Panc1 (cell line): ENCODE results near the gene ATP2A2. TPM values are rescaled to one million over a fixed set of nuclear protein-coding genes. Genes with fewer than 3 reads are reported as not detected.

Source experiments
- ATAC-seq: fragments of 200-7000 bp; cut with Tn5 transposase; 2 replicates; pipeline ENCODE4 v1.9.1; 2020; ENCODE audit warnings: mild to moderate bottlenecking, moderate library complexity
- BruUV-seq: library from RNA; stranded (reverse); fragments of 400-500 nt; replicated peaks from 2 replicates; lab custom pipeline; 2021; lab: Mats Ljungman, UMichigan
- CTCF ChIA-PET: fragments of 300-600 bp; sonication (Branson Sonifier 250); formaldehyde crosslinking; loops from one replicate; lab custom pipeline; 2022; ENCODE audit warnings: antibody characterized with exemption; lab: Charles Lee
- POLR2A ChIA-PET: fragments of 300-600 bp; sonication (Branson Sonifier 250); formaldehyde crosslinking; loops from one replicate; lab custom pipeline; 2022; ENCODE audit warnings: antibody characterized with exemption; lab: Charles Lee
- DNase-seq: peaks from one replicate; pipeline ENCODE4 v3.0.0-alpha.2; 2010; ENCODE audit warnings: low read depth, low spot score
- H3K27ac ChIP-seq: 2 replicates; pipeline ENCODE4 v1.5.1; 2011; ENCODE audit warnings: mild to moderate bottlenecking, low read length, inconsistent platforms
- H3K27me3 ChIP-seq: fragments of 200-500 bp; sonication (Bioruptor generic); 2 replicates; pipeline ENCODE4 v1.6.0; 2014; ENCODE audit warnings: low read length, inconsistent platforms; ENCODE audit not compliant: control insufficient read depth, insufficient read depth
- H3K36me3 ChIP-seq: fragments of 200-500 bp; sonication (Bioruptor generic); 2 replicates; pipeline ENCODE4 v1.5.1; 2014; ENCODE audit warnings: inconsistent platforms, mild to moderate bottlenecking, low read length, moderate library complexity; ENCODE audit not compliant: control insufficient read depth, insufficient read depth
- H3K4me1 ChIP-seq: 2 replicates; pipeline ENCODE4 v1.5.1; 2011; ENCODE audit warnings: inconsistent platforms, mild to moderate bottlenecking, low read length, moderate library complexity; ENCODE audit not compliant: control insufficient read depth, insufficient read depth
- H3K4me3 ChIP-seq, 2 experiments: 2 replicates each; pipeline ENCODE4 v1.5.1; 2011 to 2012; ENCODE audit warnings: low read depth in 2 of 2, low read length in 2 of 2, mild to moderate bottlenecking in 2 of 2, inconsistent platforms in 1 of 2, moderate library complexity in 1 of 2
- H3K9me3 ChIP-seq: fragments of 200-500 bp; sonication (Bioruptor generic); 2 replicates; pipeline ENCODE4 v1.5.1; 2014; ENCODE audit warnings: low read depth, mild to moderate bottlenecking, inconsistent platforms, low read length, moderate library complexity; ENCODE audit not compliant: control insufficient read depth, insufficient read depth
- POLR2AphosphoS5 ChIP-seq: IDR thresholded peaks from 2 replicates; pipeline ENCODE4 v1.6.1; 2012; ENCODE audit warnings: mild to moderate bottlenecking, low read depth, low read length, moderate library complexity
- SIN3A ChIP-seq: IDR thresholded peaks from 2 replicates; pipeline ENCODE4 v1.6.1; 2012; ENCODE audit warnings: low read depth, mild to moderate bottlenecking, low read length, moderate library complexity, borderline replicate concordance; ENCODE audit not compliant: insufficient read depth
- TCF7L2 ChIP-seq: IDR thresholded peaks from 2 replicates; pipeline ENCODE4 v1.6.1; 2011; ENCODE audit warnings: mild to moderate bottlenecking, low read depth, low read length, inconsistent platforms
- in situ Hi-C: cut with HindIII; loops from 2 replicates; pipeline ENCODE4 v1.10.0; 2016; ENCODE audit warnings: low sequenced_read_pairs, low pct_unique_long_range_greater_than_20kb
- intact Hi-C: fragments of 100-400 bp; cut with micrococcal nuclease; formaldehyde crosslinking; loops from one replicate; pipeline ENCODE4 v1.10.0; 2022; ENCODE audit not compliant: unreplicated experiment
- total RNA-seq: library from RNA; stranded (reverse); gene quantifications from one replicate; pipeline ENCODE4 v1.2.1, GENCODE V29; 2021; ENCODE audit not compliant: unreplicated experiment
- TF ChIP-seq, protein P1 (sequence below): fragments of 450-650 bp; IDR thresholded peaks from 2 replicates; pipeline ENCODE4 v1.5.1; 2017; ENCODE audit warnings: mild to moderate bottlenecking
- TF ChIP-seq, protein P2 (sequence below), 2 experiments: IDR thresholded peaks; 2 replicates each; pipeline ENCODE4 v1.6.1; 2011 to 2012; ENCODE audit warnings: low read depth in 2 of 2, control low read depth in 1 of 2, low read length in 1 of 2, mild to moderate bottlenecking in 1 of 2, moderate library complexity in 1 of 2; ENCODE audit not compliant: insufficient read depth in 1 of 2

Gene ATP2A2
- total RNA-seq, 1 experiment from 2014 or later, result 286 TPM

DNA sequence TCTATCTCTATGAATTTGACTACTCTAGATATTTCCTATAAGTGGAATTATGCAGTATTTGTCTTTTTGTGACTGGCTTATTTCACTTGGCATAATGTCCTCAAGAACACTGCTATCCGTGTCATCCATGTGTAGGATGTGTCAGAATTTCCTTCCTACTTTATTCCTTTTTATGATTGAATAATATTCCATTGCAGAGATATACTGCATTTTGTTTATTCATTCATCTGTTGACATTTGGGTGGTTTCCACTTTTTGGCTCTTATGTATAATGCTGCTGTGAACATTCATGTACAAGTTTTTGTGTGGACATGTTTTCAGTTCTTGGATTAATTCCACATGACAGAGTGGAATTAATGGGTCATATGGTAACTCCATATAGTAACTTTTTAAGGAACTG is 45.7 kb upstream of the ATP2A2 start:
- ATAC-seq (no peak), DNase-seq (no peak)
- Histone ChIP-seq H3K4me3 (no peak overlapping the region), H3K27me3 (no peaks in the 10 kb centered on the region), H3K27ac (no peak overlapping the region), H3K4me1 (no peaks in the 10 kb centered on the region), H3K36me3 (no peaks in the 10 kb centered on the region), H3K9me3 (no peaks in the 10 kb centered on the region)
- ChIA-PET POLR2A (no interaction called here), CTCF (no interaction called here)
- TF ChIP-seq, protein P1, sequence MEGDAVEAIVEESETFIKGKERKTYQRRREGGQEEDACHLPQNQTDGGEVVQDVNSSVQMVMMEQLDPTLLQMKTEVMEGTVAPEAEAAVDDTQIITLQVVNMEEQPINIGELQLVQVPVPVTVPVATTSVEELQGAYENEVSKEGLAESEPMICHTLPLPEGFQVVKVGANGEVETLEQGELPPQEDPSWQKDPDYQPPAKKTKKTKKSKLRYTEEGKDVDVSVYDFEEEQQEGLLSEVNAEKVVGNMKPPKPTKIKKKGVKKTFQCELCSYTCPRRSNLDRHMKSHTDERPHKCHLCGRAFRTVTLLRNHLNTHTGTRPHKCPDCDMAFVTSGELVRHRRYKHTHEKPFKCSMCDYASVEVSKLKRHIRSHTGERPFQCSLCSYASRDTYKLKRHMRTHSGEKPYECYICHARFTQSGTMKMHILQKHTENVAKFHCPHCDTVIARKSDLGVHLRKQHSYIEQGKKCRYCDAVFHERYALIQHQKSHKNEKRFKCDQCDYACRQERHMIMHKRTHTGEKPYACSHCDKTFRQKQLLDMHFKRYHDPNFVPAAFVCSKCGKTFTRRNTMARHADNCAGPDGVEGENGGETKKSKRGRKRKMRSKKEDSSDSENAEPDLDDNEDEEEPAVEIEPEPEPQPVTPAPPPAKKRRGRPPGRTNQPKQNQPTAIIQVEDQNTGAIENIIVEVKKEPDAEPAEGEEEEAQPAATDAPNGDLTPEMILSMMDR, result no peak
- TF ChIP-seq SIN3A (no peak), POLR2AphosphoS5 (no peak), TCF7L2 (no peak)
- TF ChIP-seq, protein P2, sequence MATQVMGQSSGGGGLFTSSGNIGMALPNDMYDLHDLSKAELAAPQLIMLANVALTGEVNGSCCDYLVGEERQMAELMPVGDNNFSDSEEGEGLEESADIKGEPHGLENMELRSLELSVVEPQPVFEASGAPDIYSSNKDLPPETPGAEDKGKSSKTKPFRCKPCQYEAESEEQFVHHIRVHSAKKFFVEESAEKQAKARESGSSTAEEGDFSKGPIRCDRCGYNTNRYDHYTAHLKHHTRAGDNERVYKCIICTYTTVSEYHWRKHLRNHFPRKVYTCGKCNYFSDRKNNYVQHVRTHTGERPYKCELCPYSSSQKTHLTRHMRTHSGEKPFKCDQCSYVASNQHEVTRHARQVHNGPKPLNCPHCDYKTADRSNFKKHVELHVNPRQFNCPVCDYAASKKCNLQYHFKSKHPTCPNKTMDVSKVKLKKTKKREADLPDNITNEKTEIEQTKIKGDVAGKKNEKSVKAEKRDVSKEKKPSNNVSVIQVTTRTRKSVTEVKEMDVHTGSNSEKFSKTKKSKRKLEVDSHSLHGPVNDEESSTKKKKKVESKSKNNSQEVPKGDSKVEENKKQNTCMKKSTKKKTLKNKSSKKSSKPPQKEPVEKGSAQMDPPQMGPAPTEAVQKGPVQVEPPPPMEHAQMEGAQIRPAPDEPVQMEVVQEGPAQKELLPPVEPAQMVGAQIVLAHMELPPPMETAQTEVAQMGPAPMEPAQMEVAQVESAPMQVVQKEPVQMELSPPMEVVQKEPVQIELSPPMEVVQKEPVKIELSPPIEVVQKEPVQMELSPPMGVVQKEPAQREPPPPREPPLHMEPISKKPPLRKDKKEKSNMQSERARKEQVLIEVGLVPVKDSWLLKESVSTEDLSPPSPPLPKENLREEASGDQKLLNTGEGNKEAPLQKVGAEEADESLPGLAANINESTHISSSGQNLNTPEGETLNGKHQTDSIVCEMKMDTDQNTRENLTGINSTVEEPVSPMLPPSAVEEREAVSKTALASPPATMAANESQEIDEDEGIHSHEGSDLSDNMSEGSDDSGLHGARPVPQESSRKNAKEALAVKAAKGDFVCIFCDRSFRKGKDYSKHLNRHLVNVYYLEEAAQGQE (IDR thresholded peaks at IDR 0.05; ENCODE audit: insufficient read depth in 1 of 2, low read depth in 2 of 2, low read length in 1 of 2), result no peak
- in situ Hi-C loops (no loop called here), intact Hi-C loops (no loop called here)
- BruUV-seq, result no TSS peak

DNA sequence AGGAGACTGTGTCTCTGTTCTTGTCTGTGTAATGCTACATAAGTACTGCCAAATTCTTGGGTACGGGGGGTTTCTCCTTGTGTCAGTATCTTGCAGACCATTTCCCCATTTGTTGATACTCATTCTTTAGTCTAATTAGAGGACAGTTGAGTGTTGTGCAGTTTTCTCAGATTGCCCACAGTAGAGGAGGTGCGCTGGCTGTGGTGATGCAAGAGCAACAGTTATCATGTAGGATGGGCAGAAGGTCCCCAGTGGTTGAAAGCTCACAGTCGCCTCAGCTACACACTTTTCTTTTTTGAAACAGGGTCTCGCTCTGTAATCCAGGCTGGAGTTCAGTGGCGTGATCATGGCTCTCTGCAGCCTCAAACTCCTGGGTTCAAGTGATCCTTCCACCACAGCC is 37.8 kb upstream of the ATP2A2 start:
- H3K36me3 ChIP-seq, result no peaks in the 10 kb centered on the region
- ATAC-seq (no peak), DNase-seq (no peak)
- H3K27ac ChIP-seq, result no peak overlapping the region
- BruUV-seq, result no TSS peak
- TF ChIP-seq SIN3A (no peak), TCF7L2 (no peak), POLR2AphosphoS5 (no peak)
- TF ChIP-seq, protein P1, result no peak
- TF ChIP-seq, protein P2 (IDR thresholded peaks at IDR 0.05; ENCODE audit: insufficient read depth in 1 of 2, low read depth in 2 of 2, low read length in 1 of 2), result no peak
- POLR2A ChIA-PET, result interaction anchor here (0.6 kb wide), 1 partner anchor 22 kb away, joined by 6 read pairs; no protein-coding TSS in a partner anchor
- H3K4me3 ChIP-seq, result no peak overlapping the region
- in situ Hi-C loops, result no loop called here
- intact Hi-C loops, result no loop called here
- H3K27me3 ChIP-seq, result no peaks in the 10 kb centered on the region
- no peaks in the 10 kb centered on the region for H3K9me3 ChIP-seq
- H3K4me1 ChIP-seq, result no peaks in the 10 kb centered on the region
- CTCF ChIA-PET, result no interaction called here
